HepG2 (cell line): ENCODE measurements around the gene BOLA3. TPM values are rescaled to one million over a fixed set of nuclear protein-coding genes. Genes with fewer than 3 reads are reported as not detected.

Experiments used
- ARID5B ChIP-seq: IDR thresholded peaks from 2 replicates; pipeline ENCODE4 v1.4.0; 2020; ENCODE audit warnings: mild to moderate bottlenecking, missing genetic modification reagents
- ASH2L ChIP-seq: fragments of 300-600, 200-600 bp; sonication (generic); IDR thresholded peaks from 2 replicates; pipeline ENCODE4 v1.7.0; 2017; ENCODE audit warnings: low read depth, mild to moderate bottlenecking, moderate library complexity, mixed read lengths, low read length; ENCODE audit not compliant: insufficient read length
- FOXC1 ChIP-seq: sonication (generic); formaldehyde crosslinking; IDR thresholded peaks from 2 replicates; pipeline ENCODE4 v1.8.0; 2022; ENCODE audit warnings: mild to moderate bottlenecking, missing genetic modification reagents, borderline replicate concordance
- MNT ChIP-seq: fragments of 450-650 bp; IDR thresholded peaks from 2 replicates; pipeline ENCODE4 v1.6.1; 2016
- THAP11 ChIP-seq: IDR thresholded peaks from 2 replicates; pipeline ENCODE4 v1.6.1; 2016; ENCODE audit warnings: missing biosample characterization, missing genetic modification reagents
- ZNF782 ChIP-seq: sonication (generic); formaldehyde crosslinking; IDR thresholded peaks from 2 replicates; pipeline ENCODE4 v1.4.0; 2020; ENCODE audit warnings: missing genetic modification reagents, mild to moderate bottlenecking, borderline replicate concordance
- polyA plus RNA-seq, 8 experiments: library from polyadenylated mRNA; depleted of rRNA in 3 of 8; stranded (reverse) in 7 of 8; unstranded in 1 of 8; fragments of >200 nt; fragmentation: Illumina TruSeq in 4 of 8; extraction: Trizol in 4 of 8; gene quantifications; 2 replicates each; pipeline versions ENCODE4 v1.2.1 to v1.2.3, GENCODE V29; 2011 to 2016; ENCODE audit warnings: low read depth in 4 of 8, missing spikeins in 1 of 8, mixed read lengths in 1 of 8; ENCODE audit not compliant: insufficient read depth in 1 of 8
- total RNA-seq, 5 experiments: library from RNA; depleted of rRNA; stranded (reverse); fragments of >200 nt; fragmentation: Illumina TruSeq; extraction: Trizol; gene quantifications; 2 replicates each; pipeline ENCODE4 v1.2.3, GENCODE V29; 2016; ENCODE audit warnings: low read depth in 1 of 5
- TF ChIP-seq, protein P1 (sequence below): sonication (generic); formaldehyde crosslinking; IDR thresholded peaks from 2 replicates; pipeline ENCODE4 v1.4.0; 2020; ENCODE audit warnings: missing genetic modification reagents

Gene BOLA3
- total and polyA plus RNA-seq, 2 of the 13 experiments (the other 11 are each of a cell fraction or from before 2014, with no cell fraction given): 89.7 to 170 TPM

- TF ChIP-seq, protein P1, sequence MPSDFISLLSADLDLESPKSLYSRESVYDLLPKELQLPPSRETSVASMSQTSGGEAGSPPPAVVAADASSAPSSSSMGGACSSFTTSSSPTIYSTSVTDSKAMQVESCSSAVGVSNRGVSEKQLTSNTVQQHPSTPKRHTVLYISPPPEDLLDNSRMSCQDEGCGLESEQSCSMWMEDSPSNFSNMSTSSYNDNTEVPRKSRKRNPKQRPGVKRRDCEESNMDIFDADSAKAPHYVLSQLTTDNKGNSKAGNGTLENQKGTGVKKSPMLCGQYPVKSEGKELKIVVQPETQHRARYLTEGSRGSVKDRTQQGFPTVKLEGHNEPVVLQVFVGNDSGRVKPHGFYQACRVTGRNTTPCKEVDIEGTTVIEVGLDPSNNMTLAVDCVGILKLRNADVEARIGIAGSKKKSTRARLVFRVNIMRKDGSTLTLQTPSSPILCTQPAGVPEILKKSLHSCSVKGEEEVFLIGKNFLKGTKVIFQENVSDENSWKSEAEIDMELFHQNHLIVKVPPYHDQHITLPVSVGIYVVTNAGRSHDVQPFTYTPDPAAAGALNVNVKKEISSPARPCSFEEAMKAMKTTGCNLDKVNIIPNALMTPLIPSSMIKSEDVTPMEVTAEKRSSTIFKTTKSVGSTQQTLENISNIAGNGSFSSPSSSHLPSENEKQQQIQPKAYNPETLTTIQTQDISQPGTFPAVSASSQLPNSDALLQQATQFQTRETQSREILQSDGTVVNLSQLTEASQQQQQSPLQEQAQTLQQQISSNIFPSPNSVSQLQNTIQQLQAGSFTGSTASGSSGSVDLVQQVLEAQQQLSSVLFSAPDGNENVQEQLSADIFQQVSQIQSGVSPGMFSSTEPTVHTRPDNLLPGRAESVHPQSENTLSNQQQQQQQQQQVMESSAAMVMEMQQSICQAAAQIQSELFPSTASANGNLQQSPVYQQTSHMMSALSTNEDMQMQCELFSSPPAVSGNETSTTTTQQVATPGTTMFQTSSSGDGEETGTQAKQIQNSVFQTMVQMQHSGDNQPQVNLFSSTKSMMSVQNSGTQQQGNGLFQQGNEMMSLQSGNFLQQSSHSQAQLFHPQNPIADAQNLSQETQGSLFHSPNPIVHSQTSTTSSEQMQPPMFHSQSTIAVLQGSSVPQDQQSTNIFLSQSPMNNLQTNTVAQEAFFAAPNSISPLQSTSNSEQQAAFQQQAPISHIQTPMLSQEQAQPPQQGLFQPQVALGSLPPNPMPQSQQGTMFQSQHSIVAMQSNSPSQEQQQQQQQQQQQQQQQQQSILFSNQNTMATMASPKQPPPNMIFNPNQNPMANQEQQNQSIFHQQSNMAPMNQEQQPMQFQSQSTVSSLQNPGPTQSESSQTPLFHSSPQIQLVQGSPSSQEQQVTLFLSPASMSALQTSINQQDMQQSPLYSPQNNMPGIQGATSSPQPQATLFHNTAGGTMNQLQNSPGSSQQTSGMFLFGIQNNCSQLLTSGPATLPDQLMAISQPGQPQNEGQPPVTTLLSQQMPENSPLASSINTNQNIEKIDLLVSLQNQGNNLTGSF: 0 out of 2 replicates have a peak, but pooled peaks have one; percentile 45
- TF ChIP-seq ASH2L: peak; percentile 96
- peak; percentile 79 for TF ChIP-seq ARID5B
- TF ChIP-seq THAP11 (CRISPR knock-in tag): peak; percentile 93
- TF ChIP-seq ZNF782: peak; percentile 92
- no peak for TF ChIP-seq MNT
- TF ChIP-seq FOXC1 (CRISPR knock-in tag): peak; percentile 96
These were observed 27.5 kb downstream of the BOLA3 start (continued) for GRCh38 chr2:74119912-74120825.
